ENCODE results near the gene NUP160.
A peak's percentile ranks its signal among the peaks of the same experiment; 100 is the strongest.
"Not testable (repeated sequence)": the region's sequence is repeated elsewhere in the genome, so short reads cannot be mapped to it uniquely, and the experiment has no call there.

The NUP160 gene

DNA sequence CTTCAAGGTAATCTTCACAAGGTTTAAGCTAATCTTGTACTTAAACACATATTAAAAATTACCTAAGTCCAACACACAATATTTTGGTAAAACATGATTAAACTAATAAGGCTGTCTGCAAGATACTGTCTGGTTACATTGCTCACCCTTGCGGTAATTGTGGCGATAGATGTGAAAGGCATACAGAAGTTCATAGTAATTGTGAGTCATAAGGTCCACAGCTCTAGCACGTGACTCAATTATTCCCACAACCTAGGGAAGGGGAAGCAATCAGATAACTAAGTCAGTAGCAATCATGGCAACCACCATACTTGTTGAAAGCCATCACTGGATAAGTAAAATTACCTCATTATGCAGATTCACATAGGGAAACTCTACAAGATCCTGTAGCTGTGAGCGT lies 50.5 kb downstream of the NUP160 start:
- Histone ChIP-seq H2AFZ (ENCODE audit: low read depth, low read length) (no peak overlapping the region), H3K4me1 (ENCODE audit: insufficient read depth, low read length) (no peaks in the 10 kb centered on the region), H3K36me3 (ENCODE audit: insufficient read depth, low read length) (peaks cover 86% of the 10 kb centered on the region), H3K27me3 (ENCODE audit: insufficient read depth, low read length) (no peaks in the 10 kb centered on the region), H3K4me3 (ENCODE audit: low read length) (no peak overlapping the region), H3K9me3 (ENCODE audit: low read length) (no peaks in the 10 kb centered on the region)

DNA sequence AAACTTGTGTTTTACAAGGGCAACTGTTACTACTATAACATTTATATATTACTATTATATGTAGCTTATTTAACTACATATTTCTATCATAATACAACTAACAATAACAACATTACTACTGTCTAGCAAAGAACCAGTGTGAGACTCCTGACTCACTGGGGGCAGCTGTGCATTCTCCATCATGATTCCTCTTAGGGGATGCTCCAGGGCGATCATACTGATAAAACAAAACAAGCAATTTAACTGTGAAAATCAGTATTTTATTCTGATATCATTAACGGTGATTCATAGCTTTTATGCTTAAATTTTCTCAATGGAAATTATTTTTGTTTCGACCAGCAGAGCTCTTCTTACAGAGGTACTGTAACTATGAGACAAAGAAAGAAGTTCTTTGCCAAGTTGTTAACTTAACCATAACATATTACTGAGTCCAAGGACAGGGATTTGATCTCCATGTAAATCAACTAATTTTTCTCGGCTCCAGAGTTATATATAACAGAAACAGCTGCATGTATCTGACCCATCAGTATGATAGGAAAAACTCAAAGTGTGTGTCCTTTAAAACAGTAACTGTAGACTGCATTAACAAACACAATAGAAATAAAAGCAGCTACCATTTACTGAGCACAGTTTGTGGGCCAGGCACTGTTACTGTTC lies 56.2 kb downstream of the NUP160 start:
- no peak overlapping the region for H2AFZ ChIP-seq (ENCODE audit: low read depth, low read length)
- H3K4me3 ChIP-seq (ENCODE audit: low read length), result no peak overlapping the region
- H3K4me1 ChIP-seq (ENCODE audit: insufficient read depth, low read length), result no peaks in the 10 kb centered on the region
- H3K27me3 ChIP-seq (ENCODE audit: insufficient read depth, low read length), result no peaks in the 10 kb centered on the region
- H3K36me3 ChIP-seq (ENCODE audit: insufficient read depth, low read length), result peaks cover 84% of the 10 kb centered on the region
- H3K9me3 ChIP-seq (ENCODE audit: low read length), result no peaks in the 10 kb centered on the region

DNA sequence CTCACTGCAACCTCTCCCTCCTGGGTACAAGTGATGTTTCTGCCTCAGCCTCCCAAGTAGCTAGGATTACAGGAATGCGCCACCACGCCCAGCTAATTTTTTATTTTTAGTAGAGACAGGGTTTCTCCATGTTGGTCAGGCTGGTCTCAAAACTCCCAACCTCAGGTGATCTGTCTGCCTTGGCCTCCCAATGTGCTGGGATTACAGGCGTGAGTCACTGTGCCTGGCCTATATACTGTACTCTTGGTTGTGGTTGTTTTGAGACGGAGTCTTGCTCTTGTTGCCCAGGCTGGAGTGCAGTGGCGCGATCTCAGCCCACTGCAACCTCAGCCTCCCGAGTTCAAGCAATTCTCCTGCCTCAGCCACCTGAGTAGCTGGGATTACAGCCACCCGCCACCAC lies 58.1 kb downstream of the NUP160 start:
- H3K4me1 ChIP-seq (ENCODE audit: insufficient read depth, low read length); H2AFZ ChIP-seq (ENCODE audit: low read depth, low read length); H3K4me3 ChIP-seq (ENCODE audit: low read length); H3K27me3 ChIP-seq (ENCODE audit: insufficient read depth, low read length); H3K9me3 ChIP-seq (ENCODE audit: low read length): not testable (repeated sequence)
- H3K36me3 ChIP-seq (ENCODE audit: insufficient read depth, low read length), result peaks cover 84% of the 10 kb centered on the region

DNA sequence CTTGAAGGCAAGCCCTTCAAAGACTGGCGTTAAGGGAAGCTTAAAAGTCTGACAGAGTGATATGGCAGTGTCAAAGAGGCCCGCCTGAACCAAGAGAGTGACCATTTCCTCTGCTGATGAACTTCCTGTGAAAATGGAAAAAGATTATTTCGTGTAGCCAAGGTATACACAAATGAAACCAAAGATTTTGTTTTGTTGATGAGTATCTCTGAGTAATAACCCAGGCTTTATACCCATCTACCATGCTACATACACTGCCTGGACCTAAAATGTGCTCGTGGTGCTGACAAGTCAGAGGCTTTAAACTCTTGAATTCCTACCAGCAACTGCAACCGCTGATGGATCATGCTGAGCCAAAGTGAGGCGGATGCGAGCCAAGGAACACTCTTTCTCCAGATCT lies 60.0 kb downstream of the NUP160 start:
- H3K9me3 ChIP-seq (ENCODE audit: low read length), result no peaks in the 10 kb centered on the region
- peaks cover 86% of the 10 kb centered on the region for H3K36me3 ChIP-seq (ENCODE audit: insufficient read depth, low read length)
- H3K4me3 ChIP-seq (ENCODE audit: low read length), result no peak overlapping the region
- H3K27me3 ChIP-seq (ENCODE audit: insufficient read depth, low read length), result no peaks in the 10 kb centered on the region
- no peak overlapping the region for H2AFZ ChIP-seq (ENCODE audit: low read depth, low read length)
- no peaks in the 10 kb centered on the region for H3K4me1 ChIP-seq (ENCODE audit: insufficient read depth, low read length)

DNA sequence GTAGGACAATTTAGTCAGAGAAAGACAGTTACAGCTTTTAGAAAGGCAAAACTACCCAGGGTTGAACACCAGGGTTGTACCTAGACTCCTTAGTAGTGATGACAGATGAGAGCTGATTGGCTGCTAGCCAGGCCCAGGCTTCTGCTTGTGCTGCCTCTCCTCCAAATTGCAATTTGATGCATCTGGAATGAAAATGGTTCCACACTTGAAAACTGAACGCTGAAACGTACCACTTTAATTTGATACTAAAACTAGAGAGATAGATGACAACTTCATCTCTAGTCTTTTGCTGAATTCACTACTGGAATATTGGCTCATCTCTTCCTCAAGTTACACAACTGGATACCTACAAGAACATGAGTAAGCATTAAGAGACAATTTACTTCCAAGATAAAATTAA lies 61.8 kb downstream of the NUP160 start:
- no peak overlapping the region for H3K4me3 ChIP-seq (ENCODE audit: low read length)
- no peaks in the 10 kb centered on the region for H3K4me1 ChIP-seq (ENCODE audit: insufficient read depth, low read length)
- peaks cover 84% of the 10 kb centered on the region for H3K36me3 ChIP-seq (ENCODE audit: insufficient read depth, low read length)
- H3K27me3 ChIP-seq (ENCODE audit: insufficient read depth, low read length), result no peaks in the 10 kb centered on the region
- no peak overlapping the region for H2AFZ ChIP-seq (ENCODE audit: low read depth, low read length)
- H3K9me3 ChIP-seq (ENCODE audit: low read length), result no peaks in the 10 kb centered on the region

DNA sequence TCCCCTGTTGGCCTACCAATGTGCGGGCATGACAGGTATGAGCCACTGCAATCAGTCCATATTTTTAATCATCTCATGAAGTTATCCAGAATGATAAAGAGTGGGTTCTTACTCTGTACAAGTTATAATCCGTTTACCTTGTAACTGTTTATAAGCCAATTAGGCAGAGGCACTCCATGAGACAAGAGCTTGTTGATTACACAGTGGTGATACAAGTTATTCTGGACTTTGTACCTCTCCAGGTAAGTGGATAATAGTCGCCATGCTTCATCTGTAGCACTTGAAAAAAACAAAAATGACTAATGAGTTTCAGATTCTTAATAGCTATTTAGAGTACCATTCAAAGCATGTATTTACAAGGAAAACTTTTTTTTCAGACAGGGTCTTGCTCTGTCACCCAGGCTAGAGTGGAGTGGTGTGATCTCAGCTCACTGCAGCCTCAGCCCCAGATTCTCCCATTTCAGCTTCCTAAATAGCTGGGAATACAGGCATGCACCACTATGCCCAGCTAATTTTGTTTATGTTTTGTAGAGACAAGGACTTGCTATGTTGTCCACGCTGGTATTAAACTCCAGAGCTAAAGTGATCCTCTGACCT lies 63.3 kb downstream of the NUP160 start:
- Histone ChIP-seq H2AFZ (ENCODE audit: low read depth, low read length) (no peak overlapping the region), H3K4me3 (ENCODE audit: low read length) (no peak overlapping the region), H3K36me3 (ENCODE audit: insufficient read depth, low read length) (peaks cover 82% of the 10 kb centered on the region), H3K9me3 (ENCODE audit: low read length) (no peaks in the 10 kb centered on the region), H3K4me1 (ENCODE audit: insufficient read depth, low read length) (no peaks in the 10 kb centered on the region), H3K27me3 (ENCODE audit: insufficient read depth, low read length) (no peaks in the 10 kb centered on the region)

DNA sequence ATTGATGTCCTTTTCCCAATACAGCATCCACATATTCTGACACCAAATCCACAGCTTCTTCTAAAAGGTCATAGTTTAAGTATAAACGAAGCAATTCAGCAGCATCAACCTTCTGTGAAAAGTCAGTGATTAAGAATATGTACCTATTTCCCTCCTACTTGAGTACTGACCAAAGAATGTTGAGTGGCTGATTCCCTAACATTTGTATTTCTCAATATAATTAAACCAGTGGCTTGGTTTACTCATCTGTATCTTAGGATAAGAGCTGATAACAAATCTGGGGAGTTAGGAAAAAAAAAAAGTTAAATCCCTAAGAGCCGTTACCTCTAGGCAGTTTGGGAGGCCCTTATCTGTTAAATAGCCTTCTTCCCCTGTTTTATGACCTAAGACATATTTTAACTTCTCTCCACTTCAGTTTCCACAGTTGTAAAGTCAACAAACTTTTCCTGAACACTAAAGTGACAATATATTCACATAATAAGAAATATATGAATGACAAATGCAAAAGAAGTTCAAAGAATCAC lies 65.0 kb downstream of the NUP160 start:
- H3K36me3 ChIP-seq (ENCODE audit: insufficient read depth, low read length), result peaks cover 85% of the 10 kb centered on the region

DNA sequence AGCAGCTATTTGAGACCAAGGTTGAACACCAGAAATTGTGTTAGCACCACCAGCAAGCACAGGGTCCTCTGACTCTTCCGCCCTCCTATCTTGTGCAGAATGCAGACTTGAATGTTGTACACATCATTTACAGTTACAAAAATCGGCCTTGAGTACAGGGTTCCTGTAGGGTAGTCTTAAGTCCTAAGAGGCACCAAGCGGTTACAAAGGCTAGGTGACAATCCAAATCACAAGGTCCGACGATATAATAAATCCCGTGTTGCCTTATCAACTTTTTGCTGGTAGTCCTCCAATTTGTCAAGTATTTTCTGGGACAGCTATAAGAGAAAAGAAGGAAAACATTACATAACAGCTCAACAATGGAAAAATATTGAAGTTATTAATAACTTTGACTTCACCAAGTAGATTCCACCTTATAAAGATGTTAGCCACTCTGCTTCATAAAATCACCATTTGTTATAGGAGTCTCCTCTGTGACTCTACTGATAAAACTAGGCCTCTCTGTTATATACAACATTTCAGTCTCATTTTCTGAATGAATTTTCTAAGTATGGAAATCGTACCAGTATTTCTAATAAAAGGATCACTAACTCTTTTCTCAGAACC lies 69.2 kb downstream of the NUP160 start:
- Histone ChIP-seq H3K4me1 (ENCODE audit: insufficient read depth, low read length) (no peaks in the 10 kb centered on the region), H3K4me3 (ENCODE audit: low read length) (no peak overlapping the region), H3K36me3 (ENCODE audit: insufficient read depth, low read length) (peaks cover 75% of the 10 kb centered on the region), H3K9me3 (ENCODE audit: low read length) (no peaks in the 10 kb centered on the region), H3K27me3 (ENCODE audit: insufficient read depth, low read length) (no peaks in the 10 kb centered on the region), H2AFZ (ENCODE audit: low read depth, low read length) (no peak overlapping the region)

More for the DNA sequence above, 65.0 kb downstream of the NUP160 start:
- H3K4me3 ChIP-seq (ENCODE audit: low read length), result no peak overlapping the region
- H2AFZ ChIP-seq (ENCODE audit: low read depth, low read length), result no peak overlapping the region
- H3K4me1 ChIP-seq (ENCODE audit: insufficient read depth, low read length), result no peaks in the 10 kb centered on the region
- no peaks in the 10 kb centered on the region for H3K9me3 ChIP-seq (ENCODE audit: low read length)
- H3K27me3 ChIP-seq (ENCODE audit: insufficient read depth, low read length), result no peaks in the 10 kb centered on the region

DNA sequence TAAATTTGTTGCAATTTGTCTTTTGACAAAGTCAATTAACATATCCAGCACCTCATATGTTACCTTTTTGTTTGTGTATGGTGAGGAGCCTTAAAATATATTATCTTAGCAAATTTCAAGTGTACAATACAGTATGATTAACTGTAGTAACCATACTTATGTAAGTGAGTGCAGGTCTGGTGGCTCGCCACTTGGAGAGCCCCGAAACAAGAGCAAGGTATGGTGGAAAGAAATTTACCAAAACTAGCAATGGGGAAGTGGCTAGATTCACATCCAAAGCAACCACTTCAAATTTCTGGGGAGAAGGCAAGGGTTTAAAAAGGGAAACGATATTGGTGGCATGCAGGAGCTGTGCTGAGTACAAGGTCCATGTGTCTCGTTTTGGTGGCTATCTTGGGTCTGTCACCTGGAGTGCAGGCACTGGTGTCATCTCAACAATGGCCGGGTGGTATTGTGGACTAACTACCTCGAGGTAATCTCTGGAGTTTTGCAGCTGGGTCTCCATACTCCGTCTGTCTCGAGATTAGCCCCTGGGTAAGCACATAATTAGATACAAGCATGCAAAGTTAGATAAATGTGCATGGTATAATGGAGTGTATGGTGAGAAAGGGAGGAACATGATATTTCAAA lies 72.8 kb downstream of the NUP160 start:
- Histone ChIP-seq H3K9me3 (ENCODE audit: low read length) (no peaks in the 10 kb centered on the region), H3K36me3 (ENCODE audit: insufficient read depth, low read length) (peaks cover 46% of the 10 kb centered on the region), H3K27me3 (ENCODE audit: insufficient read depth, low read length) (no peaks in the 10 kb centered on the region), H3K4me1 (ENCODE audit: insufficient read depth, low read length) (no peaks in the 10 kb centered on the region), H3K4me3 (ENCODE audit: low read length) (no peak overlapping the region), H2AFZ (ENCODE audit: low read depth, low read length) (no peak overlapping the region)

DNA sequence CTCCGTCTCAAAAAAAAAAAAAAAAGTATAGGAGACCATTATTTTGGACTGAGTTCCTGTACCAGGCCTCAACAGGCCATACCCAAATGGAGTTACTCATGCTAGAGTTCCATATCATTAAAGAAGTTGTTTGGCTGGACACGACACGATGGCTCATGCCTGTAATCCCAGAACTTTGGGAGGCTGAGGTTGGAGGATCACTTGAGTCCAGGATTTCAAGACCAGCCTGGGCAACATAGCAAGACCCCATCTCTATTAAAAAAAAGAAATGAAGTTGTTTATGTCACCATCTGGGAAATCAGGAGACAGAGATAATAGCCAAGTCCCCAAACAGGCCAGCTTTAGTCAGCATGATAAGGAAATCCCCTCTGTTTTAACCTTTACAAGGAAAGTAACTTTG lies 74.3 kb downstream of the NUP160 start:
- Histone ChIP-seq H3K4me1 (ENCODE audit: insufficient read depth, low read length) (no peaks in the 10 kb centered on the region), H3K36me3 (ENCODE audit: insufficient read depth, low read length) (peaks cover 31% of the 10 kb centered on the region), H3K9me3 (ENCODE audit: low read length) (no peaks in the 10 kb centered on the region), H3K27me3 (ENCODE audit: insufficient read depth, low read length) (no peaks in the 10 kb centered on the region), H3K4me3 (ENCODE audit: low read length) (no peak overlapping the region), H2AFZ (ENCODE audit: low read depth, low read length) (no peak overlapping the region)

DNA sequence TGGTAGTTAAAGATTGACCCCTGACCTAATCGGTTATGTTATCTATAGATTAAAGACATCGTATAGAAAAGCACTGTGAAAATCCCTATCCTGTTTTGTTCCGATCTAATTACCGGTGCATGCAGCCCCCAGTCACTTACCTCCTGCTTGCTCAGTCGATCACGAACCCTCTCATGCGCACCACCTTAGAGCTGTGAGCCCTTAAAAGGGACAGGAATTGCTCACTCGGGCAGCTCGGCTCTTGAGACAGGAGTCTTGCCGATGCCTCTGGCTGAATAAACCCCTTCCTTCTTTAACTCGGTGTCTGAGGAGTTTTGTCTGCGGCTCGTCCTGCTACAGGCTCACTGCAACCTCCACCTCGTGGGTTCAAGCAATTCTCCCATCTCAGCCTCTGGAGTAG lies 78.6 kb downstream of the NUP160 start:
- H3K27me3 ChIP-seq (ENCODE audit: insufficient read depth, low read length); H2AFZ ChIP-seq (ENCODE audit: low read depth, low read length); H3K36me3 ChIP-seq (ENCODE audit: insufficient read depth, low read length); H3K9me3 ChIP-seq (ENCODE audit: low read length); H3K4me3 ChIP-seq (ENCODE audit: low read length): not testable (repeated sequence)
- H3K4me1 ChIP-seq (ENCODE audit: insufficient read depth, low read length), result peaks cover 18% of the 10 kb centered on the region

DNA sequence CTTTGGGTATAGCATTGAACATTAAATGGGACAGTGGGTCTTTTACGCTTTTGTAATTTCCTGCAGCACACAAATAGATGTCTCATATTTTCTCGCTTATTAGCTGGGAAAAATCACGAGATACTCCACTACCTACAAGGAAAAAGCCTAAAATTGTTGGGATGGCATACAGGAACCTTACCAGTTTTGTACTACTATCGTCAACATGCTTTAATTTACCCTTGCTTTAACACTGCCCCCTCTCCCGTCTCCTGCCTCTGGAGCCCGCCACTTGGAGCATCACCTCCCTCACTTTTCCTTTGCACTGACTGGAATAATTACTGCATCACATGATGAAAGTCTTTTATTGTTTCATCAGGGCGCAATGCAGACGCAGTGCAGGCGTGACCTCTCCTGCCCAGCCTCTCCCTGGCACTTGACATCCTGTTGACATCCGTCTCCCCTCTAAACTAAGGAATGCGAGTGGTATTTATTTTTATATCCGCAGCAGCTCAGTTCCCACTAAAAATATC lies 80.0 kb downstream of the NUP160 start:
- Histone ChIP-seq H2AFZ (ENCODE audit: low read depth, low read length) (no peak overlapping the region), H3K4me3 (ENCODE audit: low read length) (peak overlapping the region; percentile 93), H3K4me1 (ENCODE audit: insufficient read depth, low read length) (peaks cover 18% of the 10 kb centered on the region), H3K9me3 (ENCODE audit: low read length) (no peaks in the 10 kb centered on the region), H3K27me3 (ENCODE audit: insufficient read depth, low read length) (no peaks in the 10 kb centered on the region), H3K36me3 (ENCODE audit: insufficient read depth, low read length) (peaks cover 17% of the 10 kb centered on the region)

Data from neuron (in vitro differentiated cells).